HS-27A (cell line): ENCODE data around the gene KIF15.
A peak's percentile ranks its signal among the peaks of the same experiment; 100 is the strongest.

Experiments
- DNase-seq: peaks from one replicate; pipeline ENCODE4 v3.0.0-alpha.2; 2012; ENCODE audit warnings: low read depth, missing footprints

The KIF15 gene

GRCh38 chr3:44883213-44883955, 121.8 kb downstream of the KIF15 start:
- DNase-seq = no peak

GRCh38 chr3:44883999-44884431, 122.4 kb downstream of the KIF15 start:
- peak; percentile 97 for DNase-seq

- peak; percentile 96 for DNase-seq
These were observed 124.0 kb downstream of the KIF15 start for GRCh38 chr3:44885618-44886017.

GRCh38 chr3:44886561-44886960, 125.0 kb downstream of the KIF15 start:
- DNase-seq = no peak

- no peak for DNase-seq
These were observed 125.5 kb downstream of the KIF15 start for GRCh38 chr3:44887101-44887500.

- no peak for DNase-seq
These were observed 128.7 kb downstream of the KIF15 start for GRCh38 chr3:44890258-44890657.

GRCh38 chr3:44890852-44891251, 129.3 kb downstream of the KIF15 start:
- DNase-seq = no peak

GRCh38 chr3:44892689-44893088, 131.1 kb downstream of the KIF15 start:
- no peak for DNase-seq

GRCh38 chr3:44893097-44893496, 131.5 kb downstream of the KIF15 start:
- DNase-seq = no peak

GRCh38 chr3:44894485-44894884, 132.9 kb downstream of the KIF15 start:
- no peak for DNase-seq

- no peak for DNase-seq
These were observed 134.8 kb downstream of the KIF15 start for GRCh38 chr3:44896440-44896839.

GRCh38 chr3:44899683-44900367, 138.2 kb downstream of the KIF15 start:
- no peak for DNase-seq

- no peak for DNase-seq
These were observed 141.0 kb downstream of the KIF15 start for GRCh38 chr3:44902628-44903027.
